Esophagus muscularis mucosa (tissue), 4 donors: ENCODE results near the gene ZNF362. TPM values are rescaled to one million over a fixed set of nuclear protein-coding genes. Genes with fewer than 3 reads are reported as not detected.
A peak's percentile ranks its signal among the peaks of the same experiment; 100 is the strongest.

Experiments used
- DNase-seq: peaks from one replicate; pipeline ENCODE4 v3.0.0-alpha.2; 2017; ENCODE audit errors: extremely low spot score
- H3K27ac ChIP-seq, 4 donors: fragments of 200-600 bp; sonication (generic); replicated peaks in 1 of 4; 1 replicate in 3 of 4; 2 replicates in 1 of 4; pipeline ENCODE4 v1.5.1; 2016 to 2019; ENCODE audit warnings: mild to moderate bottlenecking in 1 of 4
- H3K27me3 ChIP-seq, 4 donors: fragments of 200-600 bp; sonication (generic); one replicate each; pipeline versions ENCODE4 v1.5.1 to v1.6.0; 2016 to 2019
- H3K36me3 ChIP-seq, 4 donors: fragments of 200-600 bp; sonication (generic); one replicate each; pipeline ENCODE4 v1.5.1; 2016 to 2019
- H3K4me1 ChIP-seq, 4 donors: fragments of 200-600 bp; sonication (generic); one replicate each; pipeline ENCODE4 v1.5.1; 2016 to 2019
- H3K4me3 ChIP-seq, 4 donors: fragments of 200-600 bp; sonication (generic); 1 replicate in 2 of 4; 2 replicates in 2 of 4; pipeline ENCODE4 v1.5.1; 2016 to 2019; ENCODE audit warnings: mild to moderate bottlenecking in 4 of 4, moderate library complexity in 1 of 4
- H3K9me3 ChIP-seq, 4 donors: fragments of 200-600 bp; sonication (generic); 1 replicate in 3 of 4; 2 replicates in 1 of 4; pipeline ENCODE4 v1.5.1; 2016 to 2019
- CTCF ChIP-seq, 3 experiments: fragments of 200-600 bp in 2 of 3; fragments of 450-650 bp in 1 of 3; sonication (generic) in 2 of 3; IDR thresholded peaks; one replicate each; pipeline ENCODE4 v1.5.1; 2017 to 2019; ENCODE audit warnings: antibody characterized with exemption in 3 of 3, mild to moderate bottlenecking in 2 of 3, moderate library complexity in 1 of 3
- EP300 ChIP-seq: sonication (generic); formaldehyde crosslinking; IDR thresholded peaks from one replicate; pipeline ENCODE4 v1.6.1; 2017; ENCODE audit warnings: antibody characterized with exemption
- POLR2A ChIP-seq: fragments of 450-650 bp; IDR thresholded peaks from one replicate; pipeline ENCODE4 v1.6.1; 2017; ENCODE audit warnings: antibody characterized with exemption, moderate library complexity, mild to moderate bottlenecking, low read depth
- POLR2AphosphoS5 ChIP-seq, 2 donors: sonication (generic); formaldehyde crosslinking; IDR thresholded peaks; one replicate each; pipeline ENCODE4 v1.6.1; 2017; ENCODE audit warnings: antibody characterized with exemption in 2 of 2
- WGBS: methylation state at CpG from one replicate; pipeline ENCODE4 v1.1.5; 2018; 5-methylcytosine and 5-hydroxymethylcytosine counted together
- intact Hi-C: fragments of 100-400 bp; cut with DNase I; formaldehyde crosslinking; loops from one replicate; pipeline ENCODE4 v1.15.1; 2023
- total RNA-seq, 4 donors: library from RNA; depleted of rRNA; stranded (reverse); fragments of >200 nt; gene quantifications; one replicate each; pipeline versions ENCODE4 v1.1.0 to v1.2.1, GENCODE V29; 2016

ZNF362 gene
- total RNA-seq, 4 donors from 2014 or later = 17.2 to 35.3 (median 25.1) TPM

DNA sequence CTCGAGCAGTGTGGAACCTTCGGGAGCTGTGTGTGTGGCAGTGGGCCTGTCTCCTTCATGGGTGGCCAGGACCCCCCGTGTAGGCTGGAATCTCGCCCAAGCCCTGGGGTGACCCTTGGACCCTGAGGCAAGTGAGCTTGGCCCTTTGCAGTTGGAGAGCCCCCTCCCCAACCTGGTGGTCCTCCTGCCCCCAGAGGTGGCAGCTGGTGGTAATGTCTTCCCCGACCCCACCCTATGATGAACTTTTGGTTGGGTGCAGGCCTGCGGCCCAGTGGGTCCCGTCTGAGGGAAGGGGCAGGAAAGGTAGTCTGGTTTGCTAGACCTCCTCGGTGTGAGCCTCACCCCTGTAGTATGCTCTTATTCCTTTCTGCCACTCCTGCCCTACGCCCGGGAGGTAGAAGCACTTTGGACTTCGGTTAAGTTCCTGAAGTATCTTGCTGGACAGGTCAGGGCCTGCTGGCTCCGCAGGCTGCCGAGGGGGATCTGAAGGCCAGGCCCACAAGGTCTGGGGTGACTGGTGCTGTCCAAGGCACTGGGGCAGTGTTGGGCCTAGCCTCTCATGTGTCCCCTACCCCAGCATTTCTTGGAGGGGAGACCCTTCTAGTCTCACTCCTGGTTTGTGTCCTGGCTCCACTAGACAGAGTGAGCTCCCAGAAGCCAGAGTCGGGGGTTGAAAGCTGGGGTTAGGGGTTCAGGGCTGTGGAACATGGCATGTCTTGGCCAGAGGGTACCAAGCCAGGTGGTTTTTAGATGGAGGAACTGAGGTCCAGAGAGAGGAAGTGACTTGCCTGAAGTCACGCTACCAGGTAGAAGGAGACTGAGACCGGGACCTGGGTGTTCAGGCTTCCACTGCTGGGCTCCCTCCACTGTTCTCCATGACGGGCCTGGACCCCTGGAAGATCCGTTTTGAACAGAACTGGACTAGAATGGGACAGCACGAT, 1.8 kb downstream of the ZNF362 start:
- H3K4me1 ChIP-seq = peaks cover 37 to 64% (median 58%) of the 10 kb centered on the region in 4 donors
- H3K36me3 ChIP-seq = peaks cover 0 to 5% (median 5%) of the 10 kb centered on the region in 4 donors
- H3K4me3 ChIP-seq = peak overlapping the region; percentile 67 to 86 (median 71)
- no peaks in the 10 kb centered on the region for H3K9me3 ChIP-seq
- TF ChIP-seq POLR2A (no peak), EP300 (no peak), POLR2AphosphoS5 (IDR thresholded peaks at IDR 0.05) (no peak), CTCF (IDR thresholded peaks at IDR 0.05) (no peak)
- DNase-seq = no peak
- intact Hi-C loops = no loop called here
- H3K27ac ChIP-seq = peak overlapping the region; percentile 76 to 93 (median 84)
- no peaks in the 10 kb centered on the region for H3K27me3 ChIP-seq
- 43% methylated on average over 10 of the region's 19 CpGs for WGBS

GRCh38 chr1:33258788-33259274, 2.5 kb downstream of the ZNF362 start:
- no peak for DNase-seq
- TF ChIP-seq POLR2AphosphoS5 (IDR thresholded peaks at IDR 0.05) = no peak
- no peak for TF ChIP-seq CTCF (IDR thresholded peaks at IDR 0.05)
- TF ChIP-seq EP300 = no peak
- no peak for TF ChIP-seq POLR2A
- Histone ChIP-seq H3K27me3 (no peaks in the 10 kb centered on the region), H3K9me3 (no peaks in the 10 kb centered on the region), H3K4me3 (peak overlapping the region in 2 of 4 donors; percentile 67 to 70), H3K36me3 (peaks cover 0 to 6% (median 5%) of the 10 kb centered on the region in 4 donors), H3K4me1 (peaks cover 40 to 72% (median 66%) of the 10 kb centered on the region in 4 donors), H3K27ac (peak overlapping the region in 3 of 4 donors; percentile 76 to 84 (median 83))
- 87% methylated on average over 2 of the region's 2 CpGs for WGBS
- intact Hi-C loops = no loop called here

DNA sequence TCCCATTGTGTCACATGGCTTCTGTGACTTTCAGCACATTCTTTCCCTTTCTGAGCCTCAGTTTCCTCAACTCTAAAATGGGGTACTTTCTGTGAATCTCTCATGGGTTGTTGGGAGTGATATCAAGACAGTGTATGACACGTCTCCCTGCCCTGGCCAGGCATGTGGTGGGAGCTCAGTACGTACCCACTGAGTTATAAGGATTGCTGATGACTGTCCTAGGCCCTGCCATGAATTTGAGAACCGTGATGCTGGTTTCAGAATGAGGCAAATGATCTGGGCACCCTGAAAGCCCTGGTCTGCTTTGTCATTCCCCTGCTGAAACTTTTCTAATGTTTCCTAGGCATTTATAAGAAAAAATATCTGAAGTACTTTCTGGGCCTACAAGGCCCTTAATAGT, 3.6 kb downstream of the ZNF362 start:
- peaks cover 50 to 82% (median 76%) of the 10 kb centered on the region in 4 donors for H3K4me1 ChIP-seq

DNA sequence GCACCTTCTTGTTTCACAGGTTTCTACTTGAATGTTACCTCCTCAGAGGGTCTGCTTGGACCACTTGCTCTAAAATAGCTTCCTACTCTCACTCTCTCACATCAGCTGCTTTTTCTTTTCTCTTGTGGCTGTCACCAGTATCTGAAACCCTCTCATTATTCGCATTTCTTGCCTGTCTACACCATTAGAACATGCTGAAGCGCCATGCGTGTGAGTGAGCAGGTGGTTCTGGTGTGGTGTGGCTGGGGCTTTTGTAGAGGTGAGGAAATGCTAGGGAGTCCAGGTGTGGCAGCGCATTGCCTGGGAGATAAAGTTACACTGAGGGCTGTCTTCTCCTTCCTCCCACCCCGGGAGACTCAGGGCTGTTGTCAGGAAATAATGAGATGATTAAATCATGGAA, 4.1 kb downstream of the ZNF362 start:
- no peak for DNase-seq
- Histone ChIP-seq H3K36me3 (peaks cover 0 to 6% (median 5%) of the 10 kb centered on the region in 4 donors), H3K27me3 (no peaks in the 10 kb centered on the region), H3K9me3 (no peaks in the 10 kb centered on the region), H3K27ac (no peak overlapping the region), H3K4me1 (peaks cover 56 to 83% (median 77%) of the 10 kb centered on the region in 4 donors), H3K4me3 (no peak overlapping the region)
- intact Hi-C loops = no loop called here
- TF ChIP-seq CTCF (IDR thresholded peaks at IDR 0.05) = no peak
- no peak for TF ChIP-seq POLR2AphosphoS5 (IDR thresholded peaks at IDR 0.05)
- no peak for TF ChIP-seq EP300
- TF ChIP-seq POLR2A = no peak
- 84% methylated on average over 5 of the region's 5 CpGs for WGBS

More for the DNA sequence above, 3.6 kb downstream of the ZNF362 start:
- WGBS = 92% methylated on average over 3 of the region's 3 CpGs
- H3K36me3 ChIP-seq = peaks cover 0 to 6% (median 5%) of the 10 kb centered on the region in 4 donors
- no peaks in the 10 kb centered on the region for H3K27me3 ChIP-seq
- TF ChIP-seq POLR2A = no peak
- no peak for TF ChIP-seq POLR2AphosphoS5 (IDR thresholded peaks at IDR 0.05)
- no peak for TF ChIP-seq EP300
- no peak for TF ChIP-seq CTCF (IDR thresholded peaks at IDR 0.05)
- H3K4me3 ChIP-seq = no peak overlapping the region
- no peak for DNase-seq
- intact Hi-C loops = no loop called here
- no peaks in the 10 kb centered on the region for H3K9me3 ChIP-seq
- H3K27ac ChIP-seq = no peak overlapping the region
